Measurements from ENCODE around the gene DENND1A.

The DENND1A gene

GRCh38 chr9:123761905-123762605, 167.9 kb downstream of the DENND1A start:
- no peak for TF ChIP-seq CTCF (IDR thresholded peaks at IDR 0.05; ENCODE audit: insufficient read depth, low read length, poor library complexity, severe bottlenecking)
- TF ChIP-seq EZH2phosphoT487 (conservative IDR thresholded peaks at IDR 0.05; ENCODE audit: low read length): no peak
- no peaks in the 10 kb centered on the region for H3K9me3 ChIP-seq (ENCODE audit: insufficient read depth, low read length)
- H3F3A ChIP-seq (ENCODE audit: insufficient read depth): no peaks in the 10 kb centered on the region
- no peak overlapping the region for H3K4me2 ChIP-seq (ENCODE audit: low read depth, low read length, poor library complexity, severe bottlenecking)
- H2AFZ ChIP-seq (ENCODE audit: low read depth, low read length, severe bottlenecking): no peak overlapping the region
- H4K20me1 ChIP-seq (ENCODE audit: low read depth, low read length): no peaks in the 10 kb centered on the region
- no peaks in the 10 kb centered on the region for H3K36me3 ChIP-seq (ENCODE audit: low read length)
- no peaks in the 10 kb centered on the region for H3K9me2 ChIP-seq (replicated peaks; ENCODE audit: insufficient read depth, low read length)
- H3K27me3 ChIP-seq (ENCODE audit: low read length): no peaks in the 10 kb centered on the region
- H3K27ac ChIP-seq (ENCODE audit: low read depth, low read length): no peak overlapping the region
- no peak overlapping the region for H3K9ac ChIP-seq (ENCODE audit: low read length)
- no peaks in the 10 kb centered on the region for H3K79me2 ChIP-seq (ENCODE audit: insufficient read depth, low read length)
- no peak overlapping the region for H3K4me3 ChIP-seq (ENCODE audit: insufficient read depth, low read length, poor library complexity, severe bottlenecking)

- Histone ChIP-seq H2AFZ (ENCODE audit: low read depth, low read length, severe bottlenecking) (no peak overlapping the region), H3K4me3 (ENCODE audit: insufficient read depth, low read length, poor library complexity, severe bottlenecking) (no peak overlapping the region), H4K20me1 (ENCODE audit: low read depth, low read length) (no peaks in the 10 kb centered on the region), H3K79me2 (ENCODE audit: insufficient read depth, low read length) (no peaks in the 10 kb centered on the region), H3K27ac (ENCODE audit: low read depth, low read length) (no peak overlapping the region), H3F3A (ENCODE audit: insufficient read depth) (no peaks in the 10 kb centered on the region), H3K9me3 (ENCODE audit: insufficient read depth, low read length) (no peaks in the 10 kb centered on the region), H3K36me3 (ENCODE audit: low read length) (no peaks in the 10 kb centered on the region), H3K9ac (ENCODE audit: low read length) (no peak overlapping the region), H3K4me2 (ENCODE audit: low read depth, low read length, poor library complexity, severe bottlenecking) (no peak overlapping the region), H3K27me3 (ENCODE audit: low read length) (no peaks in the 10 kb centered on the region), H3K9me2 (replicated peaks; ENCODE audit: insufficient read depth, low read length) (no peaks in the 10 kb centered on the region)
- TF ChIP-seq EZH2phosphoT487 (conservative IDR thresholded peaks at IDR 0.05; ENCODE audit: low read length) (no peak), CTCF (IDR thresholded peaks at IDR 0.05; ENCODE audit: insufficient read depth, low read length, poor library complexity, severe bottlenecking) (no peak)
Observed at GRCh38 chr9:123757960-123758359, 172.0 kb downstream of the DENND1A start.

- H3K27me3 ChIP-seq (ENCODE audit: low read length): no peaks in the 10 kb centered on the region
- H3K9me3 ChIP-seq (ENCODE audit: insufficient read depth, low read length): no peaks in the 10 kb centered on the region
- no peak overlapping the region for H3K4me2 ChIP-seq (ENCODE audit: low read depth, low read length, poor library complexity, severe bottlenecking)
Observed at GRCh38 chr9:123757547-123757946, 172.4 kb downstream of the DENND1A start.

More at GRCh38 chr9:123757547-123757946, 172.4 kb downstream of the DENND1A start:
- Histone ChIP-seq H3K9ac (ENCODE audit: low read length) (no peak overlapping the region), H3F3A (ENCODE audit: insufficient read depth) (no peaks in the 10 kb centered on the region), H3K36me3 (ENCODE audit: low read length) (no peaks in the 10 kb centered on the region), H3K9me2 (replicated peaks; ENCODE audit: insufficient read depth, low read length) (no peaks in the 10 kb centered on the region), H3K79me2 (ENCODE audit: insufficient read depth, low read length) (no peaks in the 10 kb centered on the region), H2AFZ (ENCODE audit: low read depth, low read length, severe bottlenecking) (no peak overlapping the region), H4K20me1 (ENCODE audit: low read depth, low read length) (no peaks in the 10 kb centered on the region), H3K27ac (ENCODE audit: low read depth, low read length) (no peak overlapping the region), H3K4me3 (ENCODE audit: insufficient read depth, low read length, poor library complexity, severe bottlenecking) (no peak overlapping the region)
- TF ChIP-seq CTCF (IDR thresholded peaks at IDR 0.05; ENCODE audit: insufficient read depth, low read length, poor library complexity, severe bottlenecking) (no peak), EZH2phosphoT487 (conservative IDR thresholded peaks at IDR 0.05; ENCODE audit: low read length) (no peak)

Measured in SU-DHL-6 (cell line).